OCI-LY3 (cell line): Measurements from ENCODE around the gene LMNTD2.
A peak's percentile ranks its signal among the peaks of the same experiment; 100 is the strongest.

Source experiments
- H2AFZ ChIP-seq: fragments of 200-600, 300-600 bp; shearing (Covaris generic); 2 replicates; pipeline ENCODE4 v1.6.0; 2014; ENCODE audit warnings: antibody characterized with exemption, low read depth, low read length
- H3K27ac ChIP-seq: fragments of 200-600, 300-600 bp; sonication (generic); 2 replicates; pipeline ENCODE4 v1.5.1; 2014; ENCODE audit warnings: mild to moderate bottlenecking, low read length, moderate library complexity, mixed read lengths
- H3K27me3 ChIP-seq: fragments of 200-600, 300-600 bp; sonication (generic); 2 replicates; pipeline ENCODE4 v1.6.1; 2014; ENCODE audit warnings: low read depth, low read length, mixed read lengths
- H3K36me3 ChIP-seq: fragments of 200-600, 300-600 bp; sonication (generic); replicated peaks from 2 replicates; pipeline ENCODE3; 2014; ENCODE audit warnings: low read depth, low read length, mixed read lengths
- H3K4me1 ChIP-seq: fragments of 300-600, 200-600 bp; sonication (generic); 2 replicates; pipeline ENCODE4 v1.6.1; 2014; ENCODE audit warnings: low read length, mixed read lengths
- H3K4me2 ChIP-seq: fragments of 200-600, 300-600 bp; sonication (generic); 2 replicates; pipeline ENCODE4 v1.6.1; 2014; ENCODE audit warnings: low read length, mixed read lengths
- H3K4me3 ChIP-seq: fragments of 300-600, 200-600 bp; sonication (generic); 2 replicates; pipeline ENCODE4 v1.5.1; 2014; ENCODE audit warnings: antibody characterized with exemption, mild to moderate bottlenecking, low read length, moderate library complexity
- H3K79me2 ChIP-seq: fragments of 300-600, 200-600 bp; shearing (Covaris generic); 2 replicates; pipeline ENCODE4 v1.6.1; 2014; ENCODE audit warnings: mild to moderate bottlenecking, low read length, mixed read lengths
- H3K9ac ChIP-seq: fragments of 300-600, 200-600 bp; shearing (Covaris generic); 2 replicates; pipeline ENCODE4 v1.6.0; 2014; ENCODE audit warnings: mild to moderate bottlenecking, low read length, moderate library complexity
- H3K9me3 ChIP-seq: fragments of 200-600, 300-600 bp; shearing (Covaris generic); 2 replicates; pipeline ENCODE4 v1.6.1; 2014; ENCODE audit warnings: low read length, mixed read lengths; ENCODE audit not compliant: insufficient read depth
- H4K20me1 ChIP-seq: fragments of 200-600, 300-600 bp; sonication (generic); 2 replicates; pipeline ENCODE4 v1.6.1; 2016; ENCODE audit warnings: low read length, mixed read lengths; ENCODE audit not compliant: insufficient read depth
- CTCF ChIP-seq: fragments of 200-600, 300-600 bp; sonication (generic); IDR thresholded peaks from 2 replicates; pipeline ENCODE4 v1.5.1; 2014; ENCODE audit warnings: antibody characterized with exemption, low read length, low read depth
- EZH2phosphoT487 ChIP-seq: fragments of 200-600 bp; shearing (Covaris generic); IDR thresholded peaks from 2 replicates; pipeline ENCODE4 v1.6.1; 2018; ENCODE audit warnings: antibody characterized with exemption, mixed run types, low read depth

The LMNTD2 gene

GRCh38 chr11:560305-561147, at the start of gene LMNTD2, which contains the start of gene RASSF7:
Gene LMNTD2, minus strand, starts transcription at chr11:560738. Its CDS starts 22 bp downstream, at chr11:560716.
Gene RASSF7, plus strand, starts transcription at chr11:560970. Its CDS starts 799 bp downstream, at chr11:561769.
- H2AFZ ChIP-seq: 0 out of 2 replicates have a peak within 1 kb of the TSS, but pooled peaks have one; percentile 22
- H3K27ac ChIP-seq: peak within 1 kb of the TSS; percentile 25
- H3K79me2 ChIP-seq: peaks cover 7% of the 10 kb centered on the region; the same call in 1 of the 2 replicates
- H4K20me1 ChIP-seq: peaks cover 10% of the 10 kb centered on the region
- H3K4me3 ChIP-seq: peak within 1 kb of the TSS; percentile 90
- peak within 1 kb of the TSS; percentile 88 for H3K9ac ChIP-seq
- H3K4me2 ChIP-seq: peak within 1 kb of the TSS; percentile 93
- no peaks in the 10 kb centered on the region for H3K27me3 ChIP-seq
- H3K4me1 ChIP-seq: peaks cover 16% of the 10 kb centered on the region
- H3K36me3 ChIP-seq: no peaks in the 10 kb centered on the region
- H3K9me3 ChIP-seq: no peaks in the 10 kb centered on the region
- TF ChIP-seq EZH2phosphoT487: no peak
- TF ChIP-seq CTCF: no peak

- Histone ChIP-seq H3K4me1 (no peaks in the 10 kb centered on the region; the same call in 1 of the 2 replicates), H4K20me1 (peaks cover 20% of the 10 kb centered on the region), H3K9ac (no peak overlapping the region), H3K9me3 (no peaks in the 10 kb centered on the region), H2AFZ (no peak overlapping the region), H3K27me3 (no peaks in the 10 kb centered on the region), H3K27ac (no peak overlapping the region), H3K4me3 (no peak overlapping the region), H3K79me2 (no peaks in the 10 kb centered on the region; the same call in 1 of the 2 replicates), H3K36me3 (peaks cover 66% of the 10 kb centered on the region), H3K4me2 (no peak overlapping the region)
- no peak for TF ChIP-seq EZH2phosphoT487
Observed at GRCh38 chr11:609341-609811, 48.8 kb upstream of the LMNTD2 start.

DNA sequence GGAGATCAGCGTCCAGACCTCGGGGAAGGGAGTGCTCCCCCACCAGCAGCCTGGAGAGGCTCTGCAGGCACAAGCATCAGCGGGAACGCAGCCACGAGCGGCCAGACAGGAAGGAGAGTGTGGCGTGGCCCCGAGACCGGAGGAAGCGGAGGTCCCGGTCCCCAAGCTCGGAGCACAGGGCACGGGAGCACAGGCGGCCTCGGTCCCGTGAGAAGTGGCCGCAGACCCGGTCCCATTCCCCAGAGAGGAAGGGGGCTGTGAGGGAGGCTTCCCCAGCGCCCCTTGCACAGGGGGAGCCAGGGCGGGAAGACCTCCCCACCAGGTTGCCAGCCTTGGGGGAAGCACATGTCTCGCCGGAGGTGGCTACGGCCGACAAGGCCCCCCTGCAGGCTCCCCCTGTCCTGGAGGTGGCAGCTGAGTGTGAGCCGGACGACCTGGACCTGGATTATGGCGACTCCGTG, 48.3 kb upstream of the LMNTD2 start:
- Histone ChIP-seq H3K36me3 (peaks cover 70% of the 10 kb centered on the region), H3K4me2 (no peak overlapping the region), H3K27me3 (no peaks in the 10 kb centered on the region), H2AFZ (no peak overlapping the region), H3K4me1 (no peaks in the 10 kb centered on the region; the same call in 1 of the 2 replicates), H3K79me2 (no peaks in the 10 kb centered on the region; the same call in 1 of the 2 replicates), H3K4me3 (no peak overlapping the region), H3K9ac (no peak overlapping the region), H4K20me1 (peaks cover 15% of the 10 kb centered on the region), H3K27ac (no peak overlapping the region), H3K9me3 (no peaks in the 10 kb centered on the region)
- TF ChIP-seq EZH2phosphoT487 (no peak), CTCF (no peak)

- Histone ChIP-seq H4K20me1 (peaks cover 10% of the 10 kb centered on the region), H3K36me3 (peaks cover 68% of the 10 kb centered on the region), H3K27me3 (no peaks in the 10 kb centered on the region), H3K9me3 (no peaks in the 10 kb centered on the region), H3K4me2 (no peak overlapping the region), H3K4me1 (no peaks in the 10 kb centered on the region), H3K27ac (no peak overlapping the region), H2AFZ (no peak overlapping the region), H3K9ac (no peak overlapping the region), H3K79me2 (no peaks in the 10 kb centered on the region; the same call in 1 of the 2 replicates), H3K4me3 (no peak overlapping the region)
- TF ChIP-seq EZH2phosphoT487: no peak
- TF ChIP-seq CTCF: no peak
Observed at GRCh38 chr11:607971-608659, 47.6 kb upstream of the LMNTD2 start.
